NCI-H345 (cell line): ENCODE results near the gene BIRC7.

Source experiments
- DNase-seq: peaks from one replicate; lab custom pipeline; 2025; lab: John Stamatoyannopoulos, UW

The BIRC7 gene

GRCh38 chr20:63281742-63282665 is 46.3 kb downstream of the BIRC7 start:
- DNase-seq = no peak

DNA sequence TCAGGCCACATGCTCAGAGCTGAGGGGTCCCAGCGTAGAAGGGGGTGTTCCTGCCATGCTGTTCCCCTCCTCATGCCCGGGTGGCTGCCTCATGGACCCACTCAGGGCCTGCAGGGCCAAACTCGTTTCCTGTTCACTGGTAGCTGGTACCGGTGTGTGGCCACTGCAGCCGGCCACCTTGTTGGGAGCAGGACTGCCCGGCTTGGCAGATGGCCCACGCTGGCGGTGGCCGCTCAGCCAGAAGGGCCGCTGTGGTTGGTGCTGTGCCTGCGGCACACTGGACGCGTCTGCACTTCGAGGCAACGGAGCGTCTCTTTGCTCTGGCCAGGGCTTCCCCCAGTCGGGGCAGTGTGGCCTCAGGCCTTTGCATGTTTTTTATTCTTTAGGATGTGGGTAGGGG is 47.2 kb downstream of the BIRC7 start:
- no peak for DNase-seq

GRCh38 chr20:63283397-63284082 is 47.8 kb downstream of the BIRC7 start:
- no peak for DNase-seq

- DNase-seq = no peak
These were observed 48.4 kb downstream of the BIRC7 start for GRCh38 chr20:63284083-63284440.

DNA sequence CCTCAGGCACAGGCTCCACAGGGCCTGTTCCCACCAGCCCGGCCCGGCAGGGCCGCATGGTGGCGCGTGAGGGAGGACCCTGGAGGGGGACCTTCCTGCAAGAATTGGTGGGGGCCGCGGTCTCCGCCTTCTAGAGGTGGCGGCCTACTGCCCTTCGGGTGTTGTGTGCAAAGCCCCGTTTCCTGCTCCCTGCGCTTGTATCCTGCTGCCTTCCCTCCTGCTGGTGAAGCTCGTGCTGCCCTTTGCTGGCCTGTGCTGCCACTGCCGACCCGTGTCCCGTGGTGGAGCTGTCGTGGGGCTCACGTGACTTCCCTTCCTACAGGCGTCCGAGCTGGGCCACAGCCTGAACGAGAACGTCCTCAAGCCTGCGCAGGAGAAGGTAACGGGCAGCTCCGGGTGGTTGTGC is 48.8 kb downstream of the BIRC7 start:
- DNase-seq = no peak

- DNase-seq = no peak
These were observed 49.3 kb downstream of the BIRC7 start for GRCh38 chr20:63284981-63285524.

GRCh38 chr20:63285636-63286615 is 50.2 kb downstream of the BIRC7 start:
- no peak for DNase-seq

GRCh38 chr20:63286781-63287696 is 51.3 kb downstream of the BIRC7 start:
- DNase-seq = no peak

DNA sequence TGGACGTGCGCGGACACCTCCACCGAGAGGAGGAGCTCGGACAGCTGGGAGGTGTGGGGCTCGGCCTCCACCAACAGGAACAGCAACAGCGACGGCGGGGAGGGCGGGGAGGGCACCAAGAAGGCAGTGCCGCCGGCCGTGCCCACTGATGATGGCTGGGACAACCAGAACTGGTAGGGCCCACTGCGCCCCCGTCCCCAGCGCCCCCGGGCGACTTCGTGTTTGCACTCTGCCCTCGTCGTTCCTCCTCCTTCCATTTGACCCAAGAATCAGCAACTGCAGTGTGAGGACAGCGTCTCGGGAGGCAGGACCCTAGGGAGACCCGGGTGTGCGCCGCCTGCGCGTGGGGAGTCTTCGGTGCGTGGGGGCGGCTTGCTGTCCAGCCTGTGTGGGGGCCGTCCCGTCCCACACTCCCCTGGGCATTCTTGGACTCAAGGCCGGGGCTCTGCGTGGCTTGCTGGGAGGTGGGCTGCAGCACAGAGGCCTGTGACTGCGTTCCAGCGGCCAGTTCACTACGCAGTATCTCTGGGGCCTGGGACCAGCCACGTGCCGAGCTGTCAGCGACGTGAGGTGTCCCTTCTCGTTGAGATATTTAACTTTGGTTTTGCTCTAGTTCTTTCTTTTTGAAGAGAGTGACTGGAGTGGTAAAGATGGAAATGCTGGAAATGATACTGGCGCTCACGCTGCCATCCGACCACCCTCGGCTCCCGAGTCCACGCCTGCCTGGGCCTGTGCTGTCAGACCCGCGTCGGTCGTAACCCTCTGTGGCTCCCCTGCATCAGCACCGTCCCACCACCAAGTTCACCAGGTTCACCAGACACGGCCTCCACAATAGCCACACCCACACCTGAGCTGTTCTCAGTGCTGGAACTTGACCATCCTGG is 52.2 kb downstream of the BIRC7 start:
- no peak for DNase-seq

DNA sequence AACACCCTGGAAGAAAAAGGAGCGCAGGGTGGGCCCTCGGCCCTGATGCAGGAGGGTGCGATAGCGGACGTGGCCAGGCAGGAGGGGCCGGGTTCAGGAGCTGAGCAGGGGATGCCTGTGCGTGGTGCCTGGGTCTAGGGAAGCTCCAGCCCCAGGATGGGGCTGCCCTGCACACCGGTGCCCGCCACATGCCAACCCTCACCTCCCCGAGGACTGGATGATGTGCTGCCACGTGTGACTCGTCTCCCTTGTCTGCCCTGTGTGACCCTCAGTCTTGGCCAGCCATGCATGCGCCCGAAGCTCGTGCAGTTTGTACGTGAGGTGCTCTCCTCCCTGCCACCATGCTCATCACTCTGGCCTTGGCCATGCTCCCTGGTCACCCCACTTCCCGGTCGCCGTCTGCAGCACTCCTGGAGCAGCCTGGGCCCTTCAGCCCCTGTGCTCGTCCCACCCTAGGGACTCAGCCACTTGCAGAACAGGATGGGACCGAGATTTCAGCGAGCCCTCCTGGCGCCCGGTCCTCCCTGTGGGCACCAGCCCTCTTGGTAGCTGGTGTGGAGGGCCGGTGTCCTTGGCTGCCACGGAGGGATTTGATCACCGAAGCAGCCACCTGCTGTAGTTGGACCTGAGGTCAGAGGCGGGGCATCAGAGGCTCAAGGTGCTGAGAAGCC is 53.0 kb downstream of the BIRC7 start:
- no peak for DNase-seq

DNA sequence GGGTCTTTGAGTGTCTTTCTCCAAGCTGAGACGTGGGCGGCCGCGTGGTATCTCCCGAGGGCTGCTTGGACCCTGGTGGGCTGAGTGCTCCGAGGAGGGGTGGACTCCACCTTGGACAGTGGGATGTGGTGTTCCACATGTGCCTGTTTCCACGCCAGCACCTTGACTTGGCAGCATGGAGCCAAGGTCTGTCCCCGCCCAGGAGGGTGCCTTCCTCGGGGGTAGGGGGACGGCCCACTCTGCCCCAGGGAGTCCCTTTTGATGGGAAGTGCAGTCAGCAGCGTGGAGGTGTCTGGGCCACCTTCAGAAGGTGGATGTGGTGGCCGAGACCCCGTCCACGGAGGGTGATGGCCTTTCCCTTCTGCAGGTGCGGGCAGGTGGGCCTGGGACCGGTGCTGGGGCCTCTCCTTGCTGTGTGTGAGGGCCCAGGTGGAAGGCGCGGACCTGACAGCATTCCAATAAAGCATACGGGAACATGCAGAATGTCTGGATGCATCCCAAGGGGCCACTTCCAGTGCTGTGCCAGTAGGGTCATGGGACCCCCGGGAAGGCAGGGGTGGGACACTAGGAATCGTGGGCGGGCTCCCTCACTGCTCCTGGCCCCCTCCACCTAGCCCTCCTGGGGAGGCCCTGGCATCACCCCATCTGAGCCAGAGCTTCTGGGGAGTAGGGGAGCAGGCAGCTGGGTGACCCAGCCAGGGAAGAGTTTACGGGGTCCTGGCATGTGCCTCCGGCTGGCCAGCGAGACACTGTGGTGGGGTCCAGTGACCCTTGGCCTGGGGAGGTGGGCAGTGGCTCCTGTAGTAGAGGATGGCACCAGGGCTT is 53.8 kb downstream of the BIRC7 start:
- no peak for DNase-seq
